ENCODE results near the gene RSRC1.
"Not testable (repeated sequence)": the region's sequence is repeated elsewhere in the genome, so short reads cannot be mapped to it uniquely, and the experiment has no call there.

Gene RSRC1

DNA sequence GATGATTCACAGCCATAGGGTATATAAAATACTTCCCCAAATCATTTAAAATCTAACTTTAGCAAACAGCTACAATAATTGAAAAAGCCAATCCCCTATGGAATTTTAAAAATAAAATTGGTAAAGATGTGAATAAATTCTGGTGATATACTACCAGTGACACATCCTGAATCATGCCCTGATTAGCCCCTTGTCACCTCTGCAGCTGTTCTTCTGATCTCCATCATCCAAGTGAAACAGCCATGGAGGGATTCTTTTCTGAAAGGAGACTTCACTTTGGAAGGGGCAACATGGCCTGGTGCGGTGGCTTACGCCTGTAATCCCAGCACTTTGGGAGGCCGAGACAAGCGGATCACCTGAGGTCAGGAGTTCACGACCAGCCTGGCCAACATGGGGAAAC is 345.5 kb downstream of the RSRC1 start:
- DNase-seq (ENCODE audit: low read depth in 1 of 2, low spot score in 1 of 2) = no peak

DNA sequence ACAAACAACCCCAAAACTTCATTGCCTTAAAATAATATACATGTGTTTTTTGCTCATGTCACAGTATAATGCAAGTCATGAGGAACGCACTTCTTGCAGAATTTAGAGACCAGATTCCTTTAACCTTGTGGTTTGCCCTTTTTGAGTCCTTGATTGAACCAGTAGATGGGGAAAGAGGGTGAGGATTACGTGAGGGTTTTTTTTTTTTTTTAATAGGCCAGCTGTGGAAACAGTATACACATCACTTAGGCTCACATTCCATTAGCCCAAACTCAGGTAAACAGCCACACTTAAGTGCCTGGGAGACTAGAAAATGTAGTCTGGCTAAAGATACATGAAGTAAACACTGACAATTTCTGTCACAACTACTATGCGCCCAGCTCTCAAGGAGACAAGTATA is 346.2 kb downstream of the RSRC1 start:
- no peak for DNase-seq (ENCODE audit: low read depth in 1 of 2, low spot score in 1 of 2)

DNA sequence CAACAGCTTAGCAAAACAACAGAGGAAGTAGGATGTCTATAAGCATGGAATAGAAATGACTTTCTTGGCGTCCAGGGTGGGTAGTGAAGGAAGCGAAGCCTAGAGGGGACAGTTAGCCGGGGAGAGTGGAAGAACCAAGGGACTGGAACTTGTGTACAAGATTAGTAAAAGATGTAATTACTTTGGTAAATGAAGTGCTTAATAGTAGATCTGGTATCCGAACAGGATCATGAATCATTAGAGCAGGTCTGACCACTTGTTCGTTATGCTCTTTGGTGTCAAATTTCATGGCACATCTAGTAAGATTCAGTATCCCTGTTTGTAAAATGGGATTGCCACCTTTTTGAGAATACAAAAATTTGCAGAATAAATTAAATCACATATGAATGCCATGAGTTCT is 348.6 kb downstream of the RSRC1 start:
- DNase-seq (ENCODE audit: low read depth in 1 of 2, low spot score in 1 of 2) = no peak

DNA sequence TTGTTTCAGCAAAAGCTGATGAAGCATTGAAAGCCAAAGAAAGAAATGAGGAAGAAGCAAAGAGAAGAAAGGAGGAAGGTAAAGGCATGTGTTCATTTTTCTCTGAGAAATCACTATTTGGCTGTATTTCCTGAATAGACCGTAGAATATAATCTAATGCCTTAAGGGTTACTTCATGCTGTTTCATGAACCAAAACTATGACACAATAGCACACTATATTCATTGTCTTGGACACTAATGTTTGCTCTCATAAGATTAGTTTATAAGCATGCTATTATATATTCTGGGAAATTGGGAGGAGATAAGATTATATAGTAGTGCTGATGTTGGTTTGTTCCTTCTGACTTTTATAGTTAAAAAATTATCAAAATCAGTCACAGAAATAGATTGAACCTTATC is 351.0 kb downstream of the RSRC1 start:
- DNase-seq (ENCODE audit: low read depth in 1 of 2, low spot score in 1 of 2) = no peak

DNA sequence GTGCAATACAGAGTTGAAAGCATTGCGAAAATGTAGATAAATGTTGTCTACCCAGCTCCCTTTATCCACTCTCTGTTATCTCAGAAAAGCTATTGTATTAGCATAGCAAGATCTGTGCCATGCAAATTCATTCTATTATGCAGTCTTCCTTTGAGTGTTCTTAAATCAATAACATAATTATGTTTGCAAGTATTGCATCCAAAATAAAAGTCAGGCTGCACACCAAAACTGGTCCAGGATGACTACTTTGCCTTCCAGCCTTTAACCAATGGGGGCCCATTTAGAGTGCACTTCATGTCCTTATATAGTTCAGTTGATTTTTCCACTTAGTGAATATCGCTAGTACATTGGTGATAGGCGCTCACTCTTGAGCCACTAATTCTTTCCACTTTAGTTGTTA is 353.7 kb downstream of the RSRC1 start:
- no peak for DNase-seq (ENCODE audit: low read depth in 1 of 2, low spot score in 1 of 2)

DNA sequence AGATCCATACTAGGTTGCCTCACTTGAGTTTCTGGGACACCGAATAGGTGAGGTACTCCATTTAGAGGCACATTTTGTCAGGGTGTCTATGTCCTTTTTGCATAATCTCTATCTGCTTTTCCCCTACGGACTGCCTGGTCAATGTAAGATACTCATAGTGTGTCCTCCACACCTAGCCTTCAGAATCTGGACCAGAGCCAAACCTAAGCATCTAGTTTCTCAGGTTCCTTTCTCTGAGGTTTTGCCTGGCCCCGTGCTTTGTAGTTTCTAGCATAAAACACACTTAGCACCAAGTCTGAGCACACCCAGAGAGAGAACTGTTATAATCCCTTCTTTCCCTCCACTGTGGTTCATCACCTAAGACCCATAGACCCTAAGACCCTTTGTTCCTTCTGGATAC is 355.2 kb downstream of the RSRC1 start:
- DNase-seq (ENCODE audit: low read depth in 1 of 2, low spot score in 1 of 2) = no peak

DNA sequence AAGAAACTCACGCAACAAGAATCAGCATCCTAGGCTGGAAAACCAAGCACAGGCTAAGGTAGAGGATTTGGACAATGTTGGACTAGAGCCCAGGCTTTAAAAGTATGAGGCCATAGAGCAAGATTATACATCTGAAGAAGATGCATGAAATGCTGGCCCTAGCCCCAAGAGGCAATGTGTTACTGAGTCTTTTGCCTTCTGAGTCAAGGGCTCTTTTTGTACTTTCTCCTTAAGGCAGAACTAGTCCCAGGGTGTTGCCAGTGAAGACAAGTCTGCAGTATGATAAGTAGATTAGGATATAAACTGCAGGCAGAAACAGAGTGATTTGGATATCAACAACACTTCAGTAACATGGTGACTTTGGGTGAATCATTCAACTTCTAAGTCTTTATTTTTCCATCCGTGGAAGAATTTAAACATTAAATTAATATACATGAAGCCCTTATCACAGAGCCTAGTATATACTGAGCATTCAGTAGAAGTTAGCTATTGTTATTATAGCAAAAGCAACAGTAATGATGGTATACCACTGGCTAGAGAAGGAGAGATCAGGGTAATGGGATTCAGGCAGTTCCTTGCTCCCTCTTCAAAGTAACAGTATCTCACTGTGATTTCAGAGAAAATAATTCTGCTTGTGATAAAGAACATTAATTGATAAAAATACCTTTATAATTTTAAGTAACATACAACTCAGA is 361.2 kb downstream of the RSRC1 start:
- DNase-seq (ENCODE audit: low read depth in 1 of 2, low spot score in 1 of 2) = no peak

DNA sequence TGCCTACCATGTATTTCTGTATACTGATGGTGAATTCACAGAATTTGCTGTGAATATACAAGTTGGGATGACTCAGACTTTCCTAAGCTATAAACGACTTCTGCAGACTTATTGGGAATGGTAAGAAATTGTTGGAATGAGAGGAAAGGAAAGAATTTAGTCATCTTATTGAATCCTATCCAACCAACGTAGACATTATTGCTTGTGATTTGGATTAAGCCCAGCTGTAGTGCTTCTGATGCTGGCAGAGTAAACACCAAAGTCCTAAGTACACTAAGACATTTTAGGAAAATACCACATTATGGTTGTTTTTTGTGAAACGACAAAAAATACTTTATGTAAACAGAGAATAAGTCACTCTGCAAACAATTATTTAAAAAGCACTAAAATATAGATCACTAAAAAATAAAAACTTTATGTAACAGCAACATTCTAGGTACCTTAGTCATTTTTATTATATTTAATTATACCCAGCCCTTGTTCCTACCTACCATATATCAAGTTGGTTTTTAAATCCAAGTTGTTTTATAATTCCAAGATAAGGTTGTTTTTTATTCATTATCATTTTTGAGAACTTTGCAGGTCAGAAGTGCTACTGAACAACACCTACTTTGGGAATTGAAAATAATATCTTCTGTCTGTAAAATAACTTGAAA is 361.9 kb downstream of the RSRC1 start:
- no peak for DNase-seq (ENCODE audit: low read depth in 1 of 2, low spot score in 1 of 2)

DNA sequence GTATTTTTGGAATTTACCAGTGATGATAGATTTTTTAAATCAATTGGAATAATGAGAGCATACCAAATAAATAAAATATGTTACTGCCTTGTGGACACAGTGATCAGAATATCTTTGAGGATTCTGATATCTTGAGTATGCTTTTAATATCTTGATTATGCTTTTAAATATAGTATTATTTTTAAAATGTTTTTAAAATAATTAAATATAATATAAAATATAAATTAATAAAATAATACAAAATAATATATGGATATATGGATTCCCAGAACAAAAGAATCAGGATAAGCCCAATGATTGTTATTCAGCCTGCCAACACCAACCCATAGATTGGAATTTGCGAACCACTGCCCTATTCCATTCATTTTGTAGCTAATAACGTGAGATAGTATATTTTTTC is 369.2 kb downstream of the RSRC1 start:
- no peak for DNase-seq (ENCODE audit: low read depth in 1 of 2, low spot score in 1 of 2)

DNA sequence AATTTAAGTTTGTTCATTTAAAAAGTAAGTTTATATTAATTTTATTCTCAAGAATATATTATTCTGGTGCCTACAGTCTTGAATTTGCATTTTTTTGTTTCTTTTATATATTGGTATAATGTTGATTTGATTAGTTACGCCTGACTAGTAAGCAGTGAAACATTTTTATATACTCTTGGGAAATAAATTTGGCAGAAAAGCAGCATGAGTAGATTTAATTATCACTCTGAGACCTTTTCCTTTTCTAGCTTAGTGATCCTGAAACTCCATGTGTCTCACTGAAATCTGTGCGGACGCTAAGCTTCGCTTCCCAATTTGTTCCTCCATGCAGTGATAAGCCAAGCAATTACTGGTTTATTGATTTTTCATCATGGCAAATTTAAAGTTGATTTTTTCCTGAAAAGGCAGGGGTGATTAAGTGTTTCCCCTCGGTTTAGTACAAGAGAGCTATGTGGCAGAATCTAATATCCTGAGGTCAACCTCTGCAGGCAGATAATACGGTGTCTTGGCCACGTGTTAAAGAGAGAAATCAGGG is 373.9 kb downstream of the RSRC1 start:
- DNase-seq (ENCODE audit: low read depth in 1 of 2, low spot score in 1 of 2) = no peak

DNA sequence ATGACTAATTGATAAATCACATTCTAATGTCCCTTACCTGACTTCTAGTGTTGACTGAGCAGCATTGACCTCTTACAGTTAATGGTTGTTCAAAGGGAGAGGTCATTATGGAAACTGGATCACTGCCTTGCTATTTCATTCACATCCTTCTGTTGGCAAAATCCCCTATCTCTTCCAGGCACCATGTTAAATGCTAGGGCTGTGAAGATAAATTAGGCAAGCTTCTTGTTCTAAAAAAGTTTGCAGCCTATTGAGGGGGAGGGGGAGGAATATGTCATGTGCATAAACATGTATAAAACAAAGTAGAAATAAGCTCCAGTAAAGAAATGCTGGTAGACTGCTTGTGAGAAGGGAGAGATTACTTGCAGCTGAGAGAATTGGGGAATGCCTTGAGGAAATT is 376.3 kb downstream of the RSRC1 start:
- DNase-seq (ENCODE audit: low read depth in 1 of 2, low spot score in 1 of 2) = no peak

DNA sequence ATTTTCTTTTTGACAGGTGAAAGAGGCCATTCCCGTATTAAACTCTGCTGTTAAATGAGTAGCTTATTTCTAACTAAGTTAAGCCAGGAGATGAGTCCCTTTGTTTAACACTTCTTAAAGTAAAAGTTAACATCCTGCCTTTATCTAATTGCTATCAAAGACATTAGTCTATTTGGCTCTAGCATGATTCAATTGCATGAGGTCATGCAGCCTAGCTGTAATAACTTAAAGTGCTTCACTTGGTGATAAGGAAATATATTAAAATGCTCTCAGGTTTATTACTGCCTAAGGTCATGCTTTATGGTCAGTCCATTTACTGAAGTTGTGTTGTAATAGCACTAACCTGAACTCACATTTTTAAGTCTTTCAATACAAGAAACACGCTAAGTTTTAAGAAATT is 378.8 kb downstream of the RSRC1 start:
- DNase-seq (ENCODE audit: low read depth in 1 of 2, low spot score in 1 of 2) = no peak

DNA sequence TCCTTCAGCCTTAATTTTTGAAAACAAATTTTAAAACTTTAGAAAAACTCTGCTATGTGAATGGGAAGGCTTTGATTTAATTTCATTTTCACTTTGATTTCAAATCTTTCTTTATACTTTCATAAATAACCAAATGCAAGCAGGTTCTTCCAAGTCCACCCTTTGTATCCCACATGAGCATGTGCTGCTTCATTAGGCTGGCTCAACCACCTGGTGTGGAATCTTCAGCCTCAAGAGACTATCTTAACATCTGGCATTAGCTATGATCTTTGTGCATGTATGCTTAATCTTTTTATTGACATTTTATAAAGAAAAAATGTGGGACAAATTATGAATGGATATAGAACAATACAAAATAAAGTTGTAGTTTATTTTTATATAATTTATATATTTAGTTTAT is 379.3 kb downstream of the RSRC1 start:
- DNase-seq (ENCODE audit: low read depth in 1 of 2, low spot score in 1 of 2) = no peak

DNA sequence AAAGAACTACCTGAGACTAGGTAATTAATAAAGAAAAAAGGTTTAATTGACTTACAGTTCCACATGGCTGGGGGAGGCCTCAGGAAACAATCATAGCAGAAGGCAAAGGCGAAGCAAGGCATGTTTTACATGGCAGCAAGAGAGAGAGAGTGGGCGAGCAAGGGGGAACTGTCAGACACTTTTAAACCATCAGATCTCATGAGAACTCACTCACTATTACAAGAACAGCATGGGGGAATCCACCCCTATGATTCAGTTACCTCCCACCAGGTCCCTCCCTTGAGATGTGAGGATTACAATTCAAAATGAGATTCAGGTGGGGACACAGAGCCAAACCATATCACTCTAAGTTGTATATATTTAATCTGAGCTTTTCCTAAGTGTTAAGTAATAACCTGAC is 382.1 kb downstream of the RSRC1 start:
- no peak for DNase-seq (ENCODE audit: low read depth in 1 of 2, low spot score in 1 of 2)

DNA sequence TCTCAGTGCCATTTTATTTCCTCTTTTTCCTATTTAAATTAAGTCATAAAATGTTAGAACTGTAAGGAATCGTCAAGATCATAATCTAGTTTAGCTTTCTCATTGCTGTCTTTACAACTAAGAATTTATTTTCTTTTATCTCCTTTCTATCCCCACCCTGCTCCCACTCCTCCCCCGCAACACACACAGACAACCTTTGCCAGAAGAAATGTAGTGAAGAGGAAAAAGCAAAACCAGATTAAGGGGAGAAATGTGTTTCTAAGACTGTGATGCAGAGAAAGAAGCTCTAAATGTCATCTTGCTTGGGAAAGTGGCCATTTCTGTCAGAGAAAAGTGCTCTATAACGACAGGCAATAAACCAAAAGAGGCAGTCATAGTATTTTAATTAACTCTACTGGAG is 382.8 kb downstream of the RSRC1 start:
- DNase-seq (ENCODE audit: low read depth in 1 of 2, low spot score in 1 of 2) = no peak

DNA sequence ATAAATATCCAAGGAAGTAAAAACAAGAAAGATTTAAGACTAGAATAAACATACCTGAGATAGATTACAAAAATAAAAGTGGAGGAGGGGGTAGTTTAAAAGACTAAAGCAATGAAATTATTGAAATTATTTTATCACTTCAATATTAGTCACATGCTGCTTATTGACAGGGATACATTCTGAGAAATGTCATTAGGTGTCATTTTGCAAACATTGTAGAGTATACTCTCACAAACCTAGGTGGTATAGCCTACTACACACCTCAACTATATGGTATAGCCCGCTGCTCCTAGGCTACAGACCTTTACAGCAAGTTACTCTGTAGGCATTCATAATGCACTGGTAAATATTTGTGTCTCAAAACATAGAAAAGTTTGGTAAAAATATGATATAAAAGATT is 384.0 kb downstream of the RSRC1 start:
- DNase-seq (ENCODE audit: low read depth in 1 of 2, low spot score in 1 of 2) = no peak

DNA sequence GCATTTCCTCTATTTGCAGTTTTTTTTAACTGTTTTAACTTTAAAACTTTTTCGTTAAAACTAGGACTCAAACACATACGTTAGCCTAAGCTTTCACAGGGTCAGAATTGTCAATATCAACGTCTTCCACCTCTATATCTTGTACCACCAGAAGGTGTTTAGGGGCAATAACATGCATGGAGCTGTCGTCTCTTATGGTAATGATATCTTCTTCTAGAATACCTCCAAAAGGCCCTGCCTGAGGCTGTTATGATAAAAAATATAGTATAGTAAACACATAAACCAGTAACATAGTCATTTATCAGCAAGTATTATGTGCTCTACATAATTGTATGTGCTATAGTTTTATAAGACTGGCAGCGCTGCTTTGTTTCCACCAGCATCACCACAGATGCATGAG is 384.8 kb downstream of the RSRC1 start:
- no peak for DNase-seq (ENCODE audit: low read depth in 1 of 2, low spot score in 1 of 2)

DNA sequence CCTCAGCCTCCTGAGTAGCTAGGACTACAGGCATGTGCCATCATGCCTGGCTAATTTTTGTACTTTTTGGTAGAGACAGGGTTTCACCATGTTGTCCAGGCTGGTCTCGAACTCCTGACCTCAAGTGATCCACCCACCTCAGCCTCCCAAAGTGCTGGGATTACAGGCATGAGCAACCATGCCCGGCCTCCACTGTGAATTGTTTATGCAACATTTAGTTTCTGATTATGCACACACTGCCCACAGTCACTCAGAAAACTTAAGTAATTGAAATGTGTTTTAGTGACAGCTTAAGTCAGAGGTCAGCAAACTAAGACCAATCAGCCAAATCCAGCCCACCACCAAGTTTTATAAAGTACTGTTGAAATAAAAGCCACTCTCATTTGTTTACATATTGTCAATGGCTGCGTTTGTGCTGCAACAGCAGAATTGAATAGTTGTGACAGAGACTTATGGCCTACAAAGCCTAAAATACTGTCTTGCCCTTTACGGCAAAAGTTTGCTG is 385.6 kb downstream of the RSRC1 start:
- DNase-seq (ENCODE audit: low read depth in 1 of 2, low spot score in 1 of 2) = not testable (repeated sequence)

DNA sequence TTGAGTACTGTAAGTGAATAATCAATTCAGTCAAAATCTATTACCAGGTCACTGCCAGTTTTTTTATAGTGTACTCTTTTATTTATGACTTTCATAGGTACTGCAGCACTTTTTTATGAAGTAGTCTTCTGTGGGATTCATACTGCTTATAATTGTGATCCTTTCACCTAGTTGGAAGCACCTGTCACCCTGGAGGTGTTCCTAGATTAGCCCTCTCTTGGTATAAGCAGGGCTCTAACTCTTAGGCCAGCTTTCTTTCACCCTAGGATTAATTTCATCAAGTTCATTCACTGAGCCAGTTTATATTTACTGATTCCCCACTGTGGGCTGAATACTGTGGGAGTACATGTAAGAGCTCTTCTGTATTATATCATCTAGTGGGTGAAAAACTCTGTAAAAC is 395.2 kb downstream of the RSRC1 start:
- no peak for DNase-seq (ENCODE audit: low read depth in 1 of 2, low spot score in 1 of 2)

DNA sequence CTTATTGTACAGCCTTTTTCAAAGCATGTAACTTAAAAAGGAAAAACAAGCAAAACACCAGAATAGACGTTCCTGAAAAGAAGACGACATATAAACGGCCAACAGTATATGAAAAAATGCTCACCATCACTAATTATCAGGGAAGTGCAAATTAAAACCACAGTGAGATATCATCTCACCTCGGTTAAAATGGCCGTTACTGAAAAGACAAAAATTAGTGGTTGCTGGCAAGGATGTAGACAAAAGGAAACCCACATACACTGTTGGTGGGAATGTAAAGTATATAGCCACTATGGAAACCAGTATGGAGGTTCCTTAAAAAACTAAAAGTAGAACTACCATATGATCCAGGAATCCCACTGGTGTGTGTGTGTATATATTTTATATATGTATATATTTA is 396.6 kb downstream of the RSRC1 start:
- no peak for DNase-seq (ENCODE audit: low read depth in 1 of 2, low spot score in 1 of 2)

DNA sequence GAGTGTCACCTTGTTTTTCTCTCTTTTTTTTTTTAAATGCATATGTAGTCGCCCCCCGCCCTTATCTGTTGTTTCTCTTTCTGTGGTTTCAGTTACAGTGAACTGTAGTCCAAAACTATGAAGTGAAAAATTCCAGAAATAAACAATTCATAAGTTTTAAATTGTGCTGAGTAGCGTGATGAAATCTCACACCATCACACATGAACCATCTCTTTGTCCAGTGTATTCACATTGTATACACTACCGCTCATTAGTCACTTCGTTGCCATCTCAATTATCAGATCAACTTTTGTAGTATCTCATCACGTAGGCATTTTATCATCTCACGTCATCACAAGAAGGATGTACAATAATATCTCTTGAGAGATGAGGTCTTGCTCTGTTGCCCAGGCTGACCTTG is 398.6 kb downstream of the RSRC1 start:
- no peak for DNase-seq (ENCODE audit: low read depth in 1 of 2, low spot score in 1 of 2)

DNA sequence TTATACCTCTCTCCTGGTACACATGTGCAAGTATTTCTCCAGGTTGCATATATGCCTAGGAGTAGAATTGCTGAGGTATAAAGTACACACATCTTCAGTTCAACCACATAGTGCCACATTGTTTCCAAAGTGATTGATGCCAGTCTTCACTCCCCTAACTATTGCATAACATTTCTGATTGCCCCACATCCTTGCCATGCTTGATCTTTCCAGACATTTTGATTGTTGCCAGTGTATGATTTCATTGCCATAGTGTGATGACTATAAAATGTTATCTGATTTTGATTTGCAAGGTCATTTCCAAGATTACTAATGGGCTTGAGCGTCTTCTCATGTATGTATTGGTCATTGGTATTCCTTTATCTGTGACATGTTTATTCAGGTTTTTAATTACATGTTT is 400.0 kb downstream of the RSRC1 start:
- no peak for DNase-seq (ENCODE audit: low read depth in 1 of 2, low spot score in 1 of 2)

DNA sequence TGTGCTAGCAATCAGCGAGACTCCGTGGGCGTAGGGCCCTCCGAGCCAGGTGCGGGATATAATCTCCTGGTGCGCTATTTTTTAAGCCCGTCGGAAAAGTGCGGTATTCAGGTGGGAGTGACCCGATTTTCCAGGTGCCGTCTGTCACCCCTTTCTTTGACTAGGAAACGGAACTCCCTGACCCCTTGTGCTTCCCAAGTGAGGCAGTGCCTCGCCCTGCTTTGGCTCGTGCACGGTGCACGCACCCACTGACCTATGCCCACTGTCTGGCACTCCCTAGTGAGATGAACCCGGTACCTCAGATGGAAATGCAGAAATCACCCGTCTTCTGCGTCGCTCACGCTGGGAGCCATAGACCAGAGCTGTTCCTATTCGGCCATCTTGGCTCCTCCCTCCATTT is 406.8 kb downstream of the RSRC1 start:
- not testable (repeated sequence) for DNase-seq (ENCODE audit: low read depth in 1 of 2, low spot score in 1 of 2)
